ENCODE data around the gene CST7.

The CST7 gene

DNA sequence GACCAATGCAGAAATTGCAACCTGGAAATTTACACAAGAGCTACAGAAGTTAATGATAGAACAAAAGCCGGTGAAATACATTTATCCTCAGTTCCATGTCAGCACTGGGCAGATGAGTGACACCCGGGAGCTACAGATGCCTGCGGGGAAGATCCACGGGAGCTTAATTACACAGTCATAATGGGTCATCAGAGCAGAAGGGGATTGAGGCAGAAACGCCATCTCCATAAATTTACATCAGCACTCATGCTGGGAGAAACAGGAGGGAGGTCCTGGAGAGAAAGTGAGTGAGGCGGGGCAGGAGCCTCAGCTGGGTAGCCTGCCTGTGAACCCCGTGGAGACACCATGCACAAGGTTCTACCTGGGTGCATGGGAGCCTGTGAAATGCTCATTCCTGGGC, 37.6 kb upstream of the CST7 start:
- Histone ChIP-seq H3K4me3 (replicated peaks; ENCODE audit: insufficient read depth, low read length) (no peak overlapping the region), H3K27me3 (ENCODE audit: insufficient read depth, poor library complexity, severe bottlenecking) (no peaks in the 10 kb centered on the region), H3K27ac (replicated peaks) (no peak overlapping the region)
- TF ChIP-seq, protein P1, sequence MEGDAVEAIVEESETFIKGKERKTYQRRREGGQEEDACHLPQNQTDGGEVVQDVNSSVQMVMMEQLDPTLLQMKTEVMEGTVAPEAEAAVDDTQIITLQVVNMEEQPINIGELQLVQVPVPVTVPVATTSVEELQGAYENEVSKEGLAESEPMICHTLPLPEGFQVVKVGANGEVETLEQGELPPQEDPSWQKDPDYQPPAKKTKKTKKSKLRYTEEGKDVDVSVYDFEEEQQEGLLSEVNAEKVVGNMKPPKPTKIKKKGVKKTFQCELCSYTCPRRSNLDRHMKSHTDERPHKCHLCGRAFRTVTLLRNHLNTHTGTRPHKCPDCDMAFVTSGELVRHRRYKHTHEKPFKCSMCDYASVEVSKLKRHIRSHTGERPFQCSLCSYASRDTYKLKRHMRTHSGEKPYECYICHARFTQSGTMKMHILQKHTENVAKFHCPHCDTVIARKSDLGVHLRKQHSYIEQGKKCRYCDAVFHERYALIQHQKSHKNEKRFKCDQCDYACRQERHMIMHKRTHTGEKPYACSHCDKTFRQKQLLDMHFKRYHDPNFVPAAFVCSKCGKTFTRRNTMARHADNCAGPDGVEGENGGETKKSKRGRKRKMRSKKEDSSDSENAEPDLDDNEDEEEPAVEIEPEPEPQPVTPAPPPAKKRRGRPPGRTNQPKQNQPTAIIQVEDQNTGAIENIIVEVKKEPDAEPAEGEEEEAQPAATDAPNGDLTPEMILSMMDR (IDR thresholded peaks at IDR 0.05; ENCODE audit: insufficient read depth, low read length) = no peak
- TF ChIP-seq, protein P2, sequence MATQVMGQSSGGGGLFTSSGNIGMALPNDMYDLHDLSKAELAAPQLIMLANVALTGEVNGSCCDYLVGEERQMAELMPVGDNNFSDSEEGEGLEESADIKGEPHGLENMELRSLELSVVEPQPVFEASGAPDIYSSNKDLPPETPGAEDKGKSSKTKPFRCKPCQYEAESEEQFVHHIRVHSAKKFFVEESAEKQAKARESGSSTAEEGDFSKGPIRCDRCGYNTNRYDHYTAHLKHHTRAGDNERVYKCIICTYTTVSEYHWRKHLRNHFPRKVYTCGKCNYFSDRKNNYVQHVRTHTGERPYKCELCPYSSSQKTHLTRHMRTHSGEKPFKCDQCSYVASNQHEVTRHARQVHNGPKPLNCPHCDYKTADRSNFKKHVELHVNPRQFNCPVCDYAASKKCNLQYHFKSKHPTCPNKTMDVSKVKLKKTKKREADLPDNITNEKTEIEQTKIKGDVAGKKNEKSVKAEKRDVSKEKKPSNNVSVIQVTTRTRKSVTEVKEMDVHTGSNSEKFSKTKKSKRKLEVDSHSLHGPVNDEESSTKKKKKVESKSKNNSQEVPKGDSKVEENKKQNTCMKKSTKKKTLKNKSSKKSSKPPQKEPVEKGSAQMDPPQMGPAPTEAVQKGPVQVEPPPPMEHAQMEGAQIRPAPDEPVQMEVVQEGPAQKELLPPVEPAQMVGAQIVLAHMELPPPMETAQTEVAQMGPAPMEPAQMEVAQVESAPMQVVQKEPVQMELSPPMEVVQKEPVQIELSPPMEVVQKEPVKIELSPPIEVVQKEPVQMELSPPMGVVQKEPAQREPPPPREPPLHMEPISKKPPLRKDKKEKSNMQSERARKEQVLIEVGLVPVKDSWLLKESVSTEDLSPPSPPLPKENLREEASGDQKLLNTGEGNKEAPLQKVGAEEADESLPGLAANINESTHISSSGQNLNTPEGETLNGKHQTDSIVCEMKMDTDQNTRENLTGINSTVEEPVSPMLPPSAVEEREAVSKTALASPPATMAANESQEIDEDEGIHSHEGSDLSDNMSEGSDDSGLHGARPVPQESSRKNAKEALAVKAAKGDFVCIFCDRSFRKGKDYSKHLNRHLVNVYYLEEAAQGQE (IDR thresholded peaks at IDR 0.05; ENCODE audit: insufficient replicate concordance, low read depth) = no peak
- TF ChIP-seq GABPA (IDR thresholded peaks at IDR 0.05; ENCODE audit: low read depth) = no peak
- TF ChIP-seq POLR2AphosphoS5 (IDR thresholded peaks at IDR 0.05; ENCODE audit: low read depth) = no peak
- no peak for TF ChIP-seq SPI1 (IDR thresholded peaks at IDR 0.05; ENCODE audit: borderline replicate concordance, low read depth)
- no peak for DNase-seq (ENCODE audit: low read depth in 1 of 2, low spot score in 1 of 2)

DNA sequence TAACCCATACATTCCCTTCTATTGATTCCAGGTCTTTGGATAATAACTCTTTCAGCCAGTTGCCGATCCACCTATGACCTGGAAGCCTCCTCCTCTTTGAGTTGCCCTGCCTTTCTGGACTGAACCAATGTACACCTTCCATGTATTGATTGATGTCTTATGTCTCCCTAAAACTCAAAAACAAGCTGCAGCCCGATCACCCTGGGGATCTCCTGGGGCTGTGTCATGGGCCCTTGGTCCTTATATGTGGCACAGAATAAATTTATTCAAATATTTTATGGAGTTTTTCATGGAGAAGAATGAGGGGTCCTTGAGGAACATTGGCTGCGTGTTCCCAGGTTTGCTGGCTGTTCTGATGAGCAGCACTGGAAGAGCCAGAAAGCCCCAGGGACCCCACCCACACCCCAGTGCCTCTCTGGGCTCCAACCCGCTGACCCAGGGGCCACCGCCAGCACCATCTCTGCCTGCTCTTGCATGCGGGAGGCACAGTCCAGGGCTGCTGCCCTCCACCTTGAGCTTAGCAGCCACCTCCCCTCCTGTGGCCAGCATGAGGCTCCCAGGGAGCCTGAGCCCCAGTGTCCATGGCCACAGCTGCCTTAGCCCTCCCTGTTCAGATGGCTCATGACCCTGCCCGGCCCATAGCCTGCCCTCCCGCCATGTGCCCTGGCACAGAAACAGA, 36.5 kb upstream of the CST7 start:
- Histone ChIP-seq H3K27me3 (ENCODE audit: insufficient read depth, poor library complexity, severe bottlenecking) (no peaks in the 10 kb centered on the region), H3K27ac (replicated peaks) (no peak overlapping the region), H3K4me3 (replicated peaks; ENCODE audit: insufficient read depth, low read length) (no peak overlapping the region)
- DNase-seq (ENCODE audit: low read depth in 1 of 2, low spot score in 1 of 2) = no peak
- TF ChIP-seq, protein P1 (IDR thresholded peaks at IDR 0.05; ENCODE audit: insufficient read depth, low read length) = no peak
- TF ChIP-seq POLR2AphosphoS5 (IDR thresholded peaks at IDR 0.05; ENCODE audit: low read depth) (no peak), GABPA (IDR thresholded peaks at IDR 0.05; ENCODE audit: low read depth) (no peak), SPI1 (IDR thresholded peaks at IDR 0.05; ENCODE audit: borderline replicate concordance, low read depth) (no peak)
- TF ChIP-seq, protein P2 (IDR thresholded peaks at IDR 0.05; ENCODE audit: insufficient replicate concordance, low read depth) = no peak

DNA sequence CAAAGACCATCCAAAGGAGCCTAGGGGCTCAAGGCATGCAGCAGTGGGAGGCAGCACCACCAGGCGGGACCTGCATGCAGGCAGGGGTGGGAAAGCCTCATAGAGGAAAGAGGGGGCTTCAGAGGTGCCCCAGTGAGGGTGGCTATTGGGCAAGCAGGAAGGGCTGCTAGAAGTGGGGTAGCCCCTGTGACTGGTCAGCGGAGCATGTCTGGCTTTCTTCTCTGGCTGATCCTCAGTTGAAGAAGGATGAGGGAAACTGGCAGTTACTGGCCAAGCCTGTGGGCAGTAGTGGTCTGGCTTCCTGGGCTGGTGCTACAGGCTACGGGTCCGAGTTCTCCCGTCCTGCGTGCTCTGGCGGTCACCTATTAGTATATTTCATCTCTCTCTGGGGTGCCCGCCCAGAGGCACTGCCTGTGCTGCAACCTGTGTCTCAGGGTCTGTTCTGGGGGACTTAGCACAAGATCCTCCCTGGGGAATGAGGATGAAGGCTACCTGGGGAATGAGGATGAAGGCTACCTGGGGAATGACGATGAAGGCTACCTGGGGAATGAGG, 35.9 kb upstream of the CST7 start:
- Histone ChIP-seq H3K4me3 (replicated peaks; ENCODE audit: insufficient read depth, low read length) (no peak overlapping the region), H3K27ac (replicated peaks) (no peak overlapping the region), H3K27me3 (ENCODE audit: insufficient read depth, poor library complexity, severe bottlenecking) (no peaks in the 10 kb centered on the region)
- TF ChIP-seq, protein P2 (IDR thresholded peaks at IDR 0.05; ENCODE audit: insufficient replicate concordance, low read depth) = no peak
- TF ChIP-seq POLR2AphosphoS5 (IDR thresholded peaks at IDR 0.05; ENCODE audit: low read depth) = no peak
- TF ChIP-seq GABPA (IDR thresholded peaks at IDR 0.05; ENCODE audit: low read depth) = no peak
- TF ChIP-seq, protein P1 (IDR thresholded peaks at IDR 0.05; ENCODE audit: insufficient read depth, low read length) = no peak
- TF ChIP-seq SPI1 (IDR thresholded peaks at IDR 0.05; ENCODE audit: borderline replicate concordance, low read depth) = no peak
- no peak for DNase-seq (ENCODE audit: low read depth in 1 of 2, low spot score in 1 of 2)
